Lower leg skin (tissue), 4 donors: ENCODE data around the gene CKAP4. TPM values are rescaled to one million over a fixed set of nuclear protein-coding genes. Genes with fewer than 3 reads are reported as not detected.

Experiments
- DNase-seq, 2 donors: peaks; one replicate each; pipeline ENCODE4 v3.0.0-alpha.2; 2019; ENCODE audit warnings: low spot score in 2 of 2
- H3K4me3 ChIP-seq: fragments of 200-600 bp; sonication (generic); 2 replicates; pipeline ENCODE4 v1.5.1; 2017; ENCODE audit warnings: mild to moderate bottlenecking, low read depth; ENCODE audit not compliant: poor library complexity, severe bottlenecking
- POLR2A ChIP-seq, 2 donors: fragments of 450-650 bp; IDR thresholded peaks; one replicate each; pipeline ENCODE4 v1.6.1; 2016 to 2017; ENCODE audit warnings: antibody characterized with exemption in 2 of 2, mild to moderate bottlenecking in 1 of 2, moderate library complexity in 1 of 2
- WGBS, 2 donors: methylation state at CpG; one replicate each; pipeline ENCODE4 v1.1.5; 2018; 5-methylcytosine and 5-hydroxymethylcytosine counted together
- intact Hi-C: fragments of 100-400 bp; cut with DNase I; formaldehyde crosslinking; loops from one replicate; pipeline ENCODE4 v1.15.0; 2023; ENCODE audit warnings: low total_unique reads
- total RNA-seq, 4 donors: library from RNA; depleted of rRNA; stranded (reverse); fragments of >200 nt; gene quantifications; one replicate each; pipeline ENCODE4 v1.1.0, GENCODE V29; 2016
- TF ChIP-seq, protein P1 (sequence below), 3 donors: fragments of 450-650 bp; IDR thresholded peaks; one replicate each; pipeline ENCODE4 v1.5.1; 2016; ENCODE audit warnings: antibody characterized with exemption in 3 of 3, mild to moderate bottlenecking in 3 of 3, moderate library complexity in 2 of 3

CKAP4 gene
- total RNA-seq, 4 donors from 2014 or later = 57.2 to 80.3 (median 73.6) TPM

- TF ChIP-seq, protein P1, sequence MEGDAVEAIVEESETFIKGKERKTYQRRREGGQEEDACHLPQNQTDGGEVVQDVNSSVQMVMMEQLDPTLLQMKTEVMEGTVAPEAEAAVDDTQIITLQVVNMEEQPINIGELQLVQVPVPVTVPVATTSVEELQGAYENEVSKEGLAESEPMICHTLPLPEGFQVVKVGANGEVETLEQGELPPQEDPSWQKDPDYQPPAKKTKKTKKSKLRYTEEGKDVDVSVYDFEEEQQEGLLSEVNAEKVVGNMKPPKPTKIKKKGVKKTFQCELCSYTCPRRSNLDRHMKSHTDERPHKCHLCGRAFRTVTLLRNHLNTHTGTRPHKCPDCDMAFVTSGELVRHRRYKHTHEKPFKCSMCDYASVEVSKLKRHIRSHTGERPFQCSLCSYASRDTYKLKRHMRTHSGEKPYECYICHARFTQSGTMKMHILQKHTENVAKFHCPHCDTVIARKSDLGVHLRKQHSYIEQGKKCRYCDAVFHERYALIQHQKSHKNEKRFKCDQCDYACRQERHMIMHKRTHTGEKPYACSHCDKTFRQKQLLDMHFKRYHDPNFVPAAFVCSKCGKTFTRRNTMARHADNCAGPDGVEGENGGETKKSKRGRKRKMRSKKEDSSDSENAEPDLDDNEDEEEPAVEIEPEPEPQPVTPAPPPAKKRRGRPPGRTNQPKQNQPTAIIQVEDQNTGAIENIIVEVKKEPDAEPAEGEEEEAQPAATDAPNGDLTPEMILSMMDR (IDR thresholded peaks at IDR 0.05) = no peak
- no peak for TF ChIP-seq POLR2A (IDR thresholded peaks at IDR 0.05)
- intact Hi-C loops = loop anchor here (10.0 kb wide), 1 partner anchor 109 kb away; the partner anchor contains the start of gene POLR3B
- peak; percentile 74 to 90 for DNase-seq
- WGBS, 2 donors = 12 to 13% methylated on average over 12 of the region's 12 CpGs
- H3K4me3 ChIP-seq = no peak overlapping the region
These were observed 2.1 kb downstream of the CKAP4 start for GRCh38 chr12:106245767-106246166.

DNA sequence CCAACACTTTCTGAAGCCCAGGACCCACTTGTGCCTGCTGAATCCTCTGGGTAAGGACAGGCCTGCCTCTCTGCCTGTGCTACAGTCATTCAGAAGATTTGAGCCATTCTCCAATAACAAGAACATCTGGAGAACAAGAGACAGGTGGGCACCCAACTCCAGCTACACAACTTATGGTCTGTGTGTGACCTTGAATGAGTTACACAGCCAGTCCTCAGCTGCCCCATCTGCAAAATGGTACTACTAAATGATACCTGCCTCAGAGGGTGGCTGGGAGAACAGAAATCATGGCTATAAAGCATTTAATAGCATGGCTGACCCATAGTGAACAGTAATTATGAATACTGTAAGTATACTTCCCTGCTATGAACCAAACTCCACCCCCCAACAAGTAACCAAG, 4.2 kb downstream of the CKAP4 start:
- DNase-seq = no peak

GRCh38 chr12:106240821-106241220, 7.0 kb downstream of the CKAP4 start:
- DNase-seq = no peak
- intact Hi-C loops = loop anchor here (10.0 kb wide), 1 partner anchor 114 kb away; the partner anchor contains the start of gene POLR3B
- H3K4me3 ChIP-seq = no peak overlapping the region
- TF ChIP-seq, protein P1 (IDR thresholded peaks at IDR 0.05) = no peak
- no peak for TF ChIP-seq POLR2A (IDR thresholded peaks at IDR 0.05)

More for the DNA sequence above, 4.2 kb downstream of the CKAP4 start:
- H3K4me3 ChIP-seq = no peak overlapping the region
- intact Hi-C loops = loop anchor here (10.0 kb wide), 1 partner anchor 111 kb away; the partner anchor contains the start of gene POLR3B
- TF ChIP-seq POLR2A (IDR thresholded peaks at IDR 0.05) = no peak
- TF ChIP-seq, protein P1 (IDR thresholded peaks at IDR 0.05) = no peak

GRCh38 chr12:106239951-106240335, 7.9 kb downstream of the CKAP4 start:
- intact Hi-C loops = loop anchor here (10.0 kb wide), 1 partner anchor 115 kb away; the partner anchor contains the start of gene POLR3B
- TF ChIP-seq, protein P1 (IDR thresholded peaks at IDR 0.05) = no peak
- no peak for TF ChIP-seq POLR2A (IDR thresholded peaks at IDR 0.05)
- DNase-seq = no peak
- WGBS, 2 donors = 91 to 94% methylated on average over 12 of the region's 12 CpGs
- no peak overlapping the region for H3K4me3 ChIP-seq

- no peak overlapping the region for H3K4me3 ChIP-seq
- TF ChIP-seq, protein P1 (IDR thresholded peaks at IDR 0.05) = no peak
- no peak for TF ChIP-seq POLR2A (IDR thresholded peaks at IDR 0.05)
- intact Hi-C loops = no loop called here
- no peak for DNase-seq
- 88 to 89% methylated on average over 33 to 37 of the region's 37 CpGs for WGBS, 2 donors
These were observed 8.4 kb downstream of the CKAP4 start for GRCh38 chr12:106239241-106239950.
